SK-N-SH (cell line): ENCODE measurements around the gene GPD2. TPM values are rescaled to one million over a fixed set of nuclear protein-coding genes. Genes with fewer than 3 reads are reported as not detected.

Experiments used
- CTCF ChIA-PET: fragments of 300-600, 350-600 bp; formaldehyde crosslinking; extraction: SDS; loops from one replicate; lab custom pipeline; 2021; lab: Yijun Ruan, JAX
- POLR2A ChIA-PET: fragments of 350-600 bp; sonication (Branson Sonifier 250); formaldehyde crosslinking; extraction: SDS; loops from one replicate; lab custom pipeline; 2020; ENCODE audit warnings: antibody characterized with exemption, inconsistent platforms; lab: Yijun Ruan, JAX
- DNase-seq: peaks from one replicate; pipeline ENCODE4 v3.0.0; 2012
- H2AFZ ChIP-seq: fragments of 200-600 bp; sonication (generic); 2 replicates; pipeline ENCODE4 v1.8.1; 2016; ENCODE audit warnings: antibody characterized with exemption, mild to moderate bottlenecking, low read depth
- H3F3A ChIP-seq: fragments of 200-600 bp; sonication (generic); replicated peaks from 2 replicates; pipeline ENCODE3; 2016; ENCODE audit warnings: antibody characterized with exemption, mild to moderate bottlenecking; ENCODE audit not compliant: insufficient read depth
- H3K27ac ChIP-seq, 2 experiments: fragments of 200-500 bp in 1 of 2; fragments of 200-600 bp in 1 of 2; sonication (Bioruptor generic) in 1 of 2; sonication (generic), shearing (Covaris generic) in 1 of 2; 2 replicates each; pipeline versions ENCODE4 v1.5.1 to v1.6.1; 2014 to 2016; ENCODE audit warnings: low read depth in 2 of 2, inconsistent platforms in 1 of 2, low read length in 1 of 2, mild to moderate bottlenecking in 1 of 2, mixed read lengths in 1 of 2
- H3K27me3 ChIP-seq: fragments of 200-600 bp; sonication (generic), shearing (Covaris generic); 2 replicates; pipeline ENCODE4 v1.6.1; 2016; ENCODE audit warnings: mixed run types; ENCODE audit not compliant: insufficient read depth
- H3K36me3 ChIP-seq, 2 experiments: fragments of 200-500 bp in 1 of 2; fragments of 200-600 bp in 1 of 2; sonication (Bioruptor generic) in 1 of 2; sonication (generic) in 1 of 2; replicated peaks in 1 of 2; 2 replicates each; pipeline versions ENCODE3 to v1.5.1; 2014 to 2016; ENCODE audit warnings: low read length in 1 of 2, mild to moderate bottlenecking in 1 of 2; ENCODE audit not compliant: insufficient read depth in 2 of 2, control insufficient read depth in 1 of 2
- H3K4me1 ChIP-seq, 2 experiments: fragments of 200-500 bp in 1 of 2; fragments of 200-600 bp in 1 of 2; sonication (Bioruptor generic) in 1 of 2; sonication (generic), shearing (Covaris generic) in 1 of 2; 2 replicates each; pipeline versions ENCODE4 v1.5.1 to v1.6.1; 2014 to 2016; ENCODE audit warnings: low read depth in 1 of 2, low read length in 1 of 2, mixed run types in 1 of 2; ENCODE audit not compliant: insufficient read depth in 2 of 2, control insufficient read depth in 1 of 2
- H3K4me2 ChIP-seq: fragments of 200-600 bp; sonication (generic), shearing (Covaris generic); 2 replicates; pipeline ENCODE4 v1.6.1; 2017; ENCODE audit warnings: mixed run types
- H3K4me3 ChIP-seq, 2 experiments: fragments of 200-500 bp in 1 of 2; fragments of 200-600 bp in 1 of 2; sonication (Bioruptor generic) in 1 of 2; sonication (generic), shearing (Covaris generic) in 1 of 2; 2 replicates each; pipeline versions ENCODE4 v1.5.1 to v1.8.1; 2014 to 2016; ENCODE audit warnings: low read depth in 2 of 2, inconsistent platforms in 1 of 2, low read length in 1 of 2, mild to moderate bottlenecking in 1 of 2, mixed read lengths in 1 of 2, moderate library complexity in 1 of 2
- H3K79me2 ChIP-seq: fragments of 200-600 bp; sonication (generic); 2 replicates; pipeline ENCODE4 v1.8.1; 2017; ENCODE audit warnings: mild to moderate bottlenecking; ENCODE audit not compliant: insufficient read depth
- H3K9ac ChIP-seq: fragments of 200-600 bp; sonication (generic); 2 replicates; pipeline ENCODE4 v1.6.1; 2017; ENCODE audit warnings: mixed run types
- H3K9me2 ChIP-seq: fragments of 200-600 bp; sonication (generic); 2 replicates; pipeline ENCODE4 v1.6.1; 2017; ENCODE audit warnings: mixed run types
- H3K9me3 ChIP-seq: fragments of 200-600 bp; sonication (generic); 2 replicates; pipeline ENCODE4 v1.6.1; 2017; ENCODE audit warnings: mixed run types, mild to moderate bottlenecking, moderate library complexity
- H4K20me1 ChIP-seq: fragments of 200-600 bp; sonication (generic); 2 replicates; pipeline ENCODE4 v1.6.1; 2017; ENCODE audit warnings: mild to moderate bottlenecking, mixed run types; ENCODE audit not compliant: insufficient read depth
- EP300 ChIP-seq, 2 experiments: IDR thresholded peaks; 2 replicates each; pipeline versions ENCODE4 v1.4.0 to v1.6.1; 2012; ENCODE audit warnings: borderline replicate concordance in 1 of 2, low read depth in 1 of 2, low read length in 1 of 2
- EZH2phosphoT487 ChIP-seq: fragments of 200-600 bp; sonication (generic); IDR thresholded peaks from 2 replicates; pipeline ENCODE4 v1.6.1; 2017; ENCODE audit warnings: low read depth, mixed run types, mild to moderate bottlenecking, antibody characterized with exemption, moderate library complexity, borderline replicate concordance
- FOSL2 ChIP-seq: IDR thresholded peaks from 2 replicates; pipeline ENCODE4 v1.4.0; 2012; ENCODE audit warnings: low read depth, mild to moderate bottlenecking, moderate library complexity, borderline replicate concordance
- FOXM1 ChIP-seq: IDR thresholded peaks from 2 replicates; pipeline ENCODE4 v1.4.0; 2012; ENCODE audit warnings: low read depth, mild to moderate bottlenecking
- NRF1 ChIP-seq: IDR thresholded peaks from 2 replicates; pipeline ENCODE4 v1.6.1; 2012; ENCODE audit warnings: low read depth, mild to moderate bottlenecking, low read length
- RFX5 ChIP-seq: IDR thresholded peaks from 2 replicates; pipeline ENCODE4 v1.6.1; 2012; ENCODE audit warnings: mild to moderate bottlenecking, improper control_type of control experiment, low read length
- RXRA ChIP-seq: IDR thresholded peaks from 2 replicates; pipeline ENCODE4 v1.4.0; 2012; ENCODE audit warnings: low read depth, mild to moderate bottlenecking, borderline replicate concordance
- SIN3A ChIP-seq: IDR thresholded peaks from 2 replicates; pipeline ENCODE4 v1.6.1; 2012; ENCODE audit warnings: low read depth, mild to moderate bottlenecking, low read length, moderate library complexity, borderline replicate concordance
- TEAD4 ChIP-seq: IDR thresholded peaks from 2 replicates; pipeline ENCODE4 v1.4.0; 2012; ENCODE audit warnings: mild to moderate bottlenecking, borderline replicate concordance; ENCODE audit not compliant: insufficient read depth
- WGBS: methylation state at CpG from one replicate; pipeline ENCODE4 v1.1.6; 2017; ENCODE audit warnings: low lambda C conversion rate; 5-methylcytosine and 5-hydroxymethylcytosine counted together
- polyA plus RNA-seq, 3 experiments: library from polyadenylated mRNA; depleted of rRNA; stranded (reverse); fragments of >200 nt; gene quantifications; 2 replicates each; pipeline ENCODE4 v1.2.3, GENCODE V29; 2012
- TF ChIP-seq, protein P1 (sequence below): fragments of 200-600 bp; sonication (generic); IDR thresholded peaks from 2 replicates; pipeline ENCODE4 v1.6.1; 2017; ENCODE audit warnings: antibody characterized with exemption, mild to moderate bottlenecking, moderate library complexity
- TF ChIP-seq, protein P2 (sequence below): IDR thresholded peaks from 2 replicates; pipeline ENCODE4; 2012

The GPD2 gene
- polyA plus RNA-seq, 1 of the 3 experiments (the other 2 are of a cell fraction): 4.8 TPM

DNA sequence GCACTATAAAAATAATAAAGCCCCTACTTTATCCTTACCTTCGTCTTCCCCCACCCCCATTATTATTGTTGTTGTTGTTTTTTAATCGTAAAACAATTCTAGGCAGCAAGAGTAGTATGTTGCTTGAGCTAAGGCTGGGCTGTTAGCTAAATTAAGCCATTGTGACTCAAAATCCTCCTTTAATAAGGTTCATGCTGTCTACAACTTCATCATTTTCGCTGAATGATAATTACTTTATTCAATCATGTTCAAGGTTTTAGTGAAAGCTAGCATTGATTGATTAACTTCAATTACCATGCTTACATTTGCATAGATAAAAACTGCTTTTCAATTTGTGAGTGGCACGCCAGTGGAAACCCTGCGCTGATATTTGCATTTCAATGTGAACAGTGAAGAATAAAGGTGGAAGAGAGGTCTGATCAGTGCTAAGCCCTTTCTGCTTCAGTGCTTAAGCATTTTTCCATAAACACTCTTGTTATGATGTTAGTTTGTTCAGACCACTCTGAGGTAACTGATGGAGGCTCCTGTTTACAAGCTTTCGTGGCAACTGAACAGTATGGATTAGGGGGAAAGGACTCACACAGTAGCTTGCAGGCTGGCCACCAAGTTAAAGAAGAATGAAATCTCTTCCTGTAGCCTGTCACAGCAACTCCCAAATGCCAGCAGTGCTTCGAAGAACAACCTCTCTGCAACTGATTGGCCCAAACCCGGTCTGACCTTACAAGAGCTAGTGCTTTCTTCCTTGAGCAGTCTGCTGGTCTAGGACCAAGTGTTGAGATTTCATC, 156.8 kb downstream of the GPD2 start:
- no peak for TF ChIP-seq TEAD4
- TF ChIP-seq NRF1: no peak
- TF ChIP-seq, protein P1, sequence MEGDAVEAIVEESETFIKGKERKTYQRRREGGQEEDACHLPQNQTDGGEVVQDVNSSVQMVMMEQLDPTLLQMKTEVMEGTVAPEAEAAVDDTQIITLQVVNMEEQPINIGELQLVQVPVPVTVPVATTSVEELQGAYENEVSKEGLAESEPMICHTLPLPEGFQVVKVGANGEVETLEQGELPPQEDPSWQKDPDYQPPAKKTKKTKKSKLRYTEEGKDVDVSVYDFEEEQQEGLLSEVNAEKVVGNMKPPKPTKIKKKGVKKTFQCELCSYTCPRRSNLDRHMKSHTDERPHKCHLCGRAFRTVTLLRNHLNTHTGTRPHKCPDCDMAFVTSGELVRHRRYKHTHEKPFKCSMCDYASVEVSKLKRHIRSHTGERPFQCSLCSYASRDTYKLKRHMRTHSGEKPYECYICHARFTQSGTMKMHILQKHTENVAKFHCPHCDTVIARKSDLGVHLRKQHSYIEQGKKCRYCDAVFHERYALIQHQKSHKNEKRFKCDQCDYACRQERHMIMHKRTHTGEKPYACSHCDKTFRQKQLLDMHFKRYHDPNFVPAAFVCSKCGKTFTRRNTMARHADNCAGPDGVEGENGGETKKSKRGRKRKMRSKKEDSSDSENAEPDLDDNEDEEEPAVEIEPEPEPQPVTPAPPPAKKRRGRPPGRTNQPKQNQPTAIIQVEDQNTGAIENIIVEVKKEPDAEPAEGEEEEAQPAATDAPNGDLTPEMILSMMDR: no peak
- no peak for TF ChIP-seq RXRA
- no peak overlapping the region for H3K4me3 ChIP-seq
- H4K20me1 ChIP-seq: no peaks in the 10 kb centered on the region
- CTCF ChIA-PET: interaction anchor here (1.2 to 8.7 kb wide), 2 partner anchors 12 to 257 kb away, joined by 3 to 87 read pairs; no protein-coding TSS in a partner anchor
- H3K27ac ChIP-seq: no peak overlapping the region
- no peak overlapping the region for H3K9ac ChIP-seq
- H3K4me2 ChIP-seq: no peak overlapping the region
- 62% methylated on average over 8 of the region's 8 CpGs for WGBS
- H3K79me2 ChIP-seq: no peaks in the 10 kb centered on the region
- no peak for DNase-seq
- no peaks in the 10 kb centered on the region for H3K9me3 ChIP-seq
- H3F3A ChIP-seq: no peaks in the 10 kb centered on the region
- no peaks in the 10 kb centered on the region for H3K36me3 ChIP-seq
- H3K27me3 ChIP-seq: no peaks in the 10 kb centered on the region; the same call in 1 of the 2 replicates
- no peaks in the 10 kb centered on the region for H3K9me2 ChIP-seq
- H2AFZ ChIP-seq: no peak overlapping the region
- no peaks in the 10 kb centered on the region for H3K4me1 ChIP-seq
- POLR2A ChIA-PET: no interaction called here

DNA sequence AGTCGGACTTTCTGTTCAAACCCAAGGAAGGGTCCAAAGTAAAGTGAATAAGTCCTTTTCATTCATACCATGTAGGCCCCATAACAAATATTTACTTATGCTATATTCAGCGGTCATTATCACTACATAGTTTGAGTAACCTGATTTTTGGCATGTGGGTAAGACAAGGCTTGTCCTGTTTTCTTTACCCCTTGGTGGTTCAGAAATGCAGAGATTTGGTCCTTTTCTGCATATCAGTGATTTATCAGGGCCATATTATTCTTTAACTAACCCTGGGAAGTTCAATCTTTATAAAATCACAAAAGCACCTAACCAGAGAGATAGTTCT, 157.4 kb downstream of the GPD2 start:
- Histone ChIP-seq H3K27me3 (no peaks in the 10 kb centered on the region; the same call in 1 of the 2 replicates), H3K9ac (no peak overlapping the region), H4K20me1 (no peaks in the 10 kb centered on the region), H3K4me1 (no peaks in the 10 kb centered on the region), H3K79me2 (no peaks in the 10 kb centered on the region), H3K27ac (no peak overlapping the region), H3K9me3 (no peaks in the 10 kb centered on the region), H3K4me2 (no peak overlapping the region), H2AFZ (no peak overlapping the region), H3K4me3 (no peak overlapping the region), H3K36me3 (no peaks in the 10 kb centered on the region), H3K9me2 (no peaks in the 10 kb centered on the region), H3F3A (no peaks in the 10 kb centered on the region)
- TF ChIP-seq SIN3A (no peak), FOSL2 (no peak), RFX5 (no peak), NRF1 (no peak), FOXM1 (no peak), EP300 (IDR thresholded peaks at IDR 0.05; ENCODE audit: borderline replicate concordance in 1 of 2, low read depth in 1 of 2, low read length in 1 of 2) (no peak), RXRA (no peak), EZH2phosphoT487 (no peak)
- TF ChIP-seq, protein P2, sequence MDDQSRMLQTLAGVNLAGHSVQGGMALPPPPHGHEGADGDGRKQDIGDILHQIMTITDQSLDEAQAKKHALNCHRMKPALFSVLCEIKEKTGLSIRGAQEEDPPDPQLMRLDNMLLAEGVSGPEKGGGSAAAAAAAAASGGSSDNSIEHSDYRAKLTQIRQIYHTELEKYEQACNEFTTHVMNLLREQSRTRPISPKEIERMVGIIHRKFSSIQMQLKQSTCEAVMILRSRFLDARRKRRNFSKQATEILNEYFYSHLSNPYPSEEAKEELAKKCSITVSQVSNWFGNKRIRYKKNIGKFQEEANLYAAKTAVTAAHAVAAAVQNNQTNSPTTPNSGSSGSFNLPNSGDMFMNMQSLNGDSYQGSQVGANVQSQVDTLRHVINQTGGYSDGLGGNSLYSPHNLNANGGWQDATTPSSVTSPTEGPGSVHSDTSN: no peak
- ChIA-PET POLR2A (no interaction called here), CTCF (interaction anchor here (8.7 kb wide), 1 partner anchor 258 kb away, joined by 87 read pairs; no protein-coding TSS in a partner anchor)
- no peak for DNase-seq
- WGBS: 83% methylated on average over 2 of the region's 2 CpGs
